NCI-H526 (cell line): Measurements from ENCODE around the gene CLDN7.
A peak's percentile ranks its signal among the peaks of the same experiment; 100 is the strongest.
"Not testable (repeated sequence)": the region's sequence is repeated elsewhere in the genome, so short reads cannot be mapped to it uniquely, and the experiment has no call there.

Experiments used
- DNase-seq, 2 experiments: peaks; one replicate each; lab custom pipeline; 2025; lab: John Stamatoyannopoulos, UW

CLDN7 gene

DNA sequence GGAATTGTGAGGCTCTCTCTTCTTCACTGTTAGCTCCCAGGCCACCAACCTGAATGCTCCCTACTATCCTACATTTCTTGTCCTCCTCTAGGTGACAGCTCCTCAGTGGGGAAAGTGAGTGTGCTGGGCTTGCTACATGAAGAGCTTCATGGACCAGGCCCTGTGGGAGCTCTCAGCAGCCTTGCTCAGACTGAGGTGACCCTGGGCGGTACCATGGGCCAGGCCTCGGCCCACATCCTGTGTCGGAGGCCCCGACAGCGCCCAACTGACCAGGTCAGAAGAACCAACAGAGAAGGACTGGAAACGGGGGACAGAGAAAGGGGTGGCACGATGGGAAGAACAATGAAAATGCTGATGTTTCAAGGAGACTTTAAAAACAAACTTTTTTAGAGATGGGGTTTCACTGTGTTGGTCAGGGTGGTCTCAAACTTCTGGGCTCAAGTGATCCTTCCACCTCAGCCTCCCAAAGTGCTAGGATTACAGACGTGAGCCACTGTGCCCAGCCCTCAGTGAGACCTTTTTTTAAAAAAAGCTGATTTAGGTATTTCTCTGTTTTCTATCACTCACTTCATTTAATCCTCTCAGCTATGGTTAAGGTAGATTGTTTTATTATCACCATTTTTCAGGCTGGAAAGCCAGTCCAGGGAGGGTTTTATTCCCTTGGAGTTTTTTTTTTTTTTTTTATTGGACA lies 5.4 kb downstream of the CLDN7 start:
- DNase-seq = no peak

DNA sequence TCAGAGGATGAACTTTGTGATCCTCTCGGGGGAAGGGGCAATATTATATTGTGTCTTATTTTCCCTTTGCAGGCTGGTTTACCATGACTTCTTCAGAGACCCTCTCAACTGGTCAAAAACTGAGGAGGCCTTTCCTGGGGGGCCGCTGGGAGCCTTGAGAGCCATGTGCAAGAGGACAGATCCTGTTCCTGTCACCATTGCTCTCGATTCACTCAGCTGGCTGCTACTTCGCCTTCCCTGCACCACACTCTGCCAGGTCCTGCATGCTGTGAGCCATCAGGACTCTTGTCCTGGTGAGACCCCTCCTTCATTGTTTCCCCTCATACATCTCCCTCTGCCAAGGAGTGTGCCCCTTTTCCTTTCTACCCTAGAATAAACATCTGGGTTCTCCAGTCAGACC lies 7.8 kb downstream of the CLDN7 start:
- no peak for DNase-seq

DNA sequence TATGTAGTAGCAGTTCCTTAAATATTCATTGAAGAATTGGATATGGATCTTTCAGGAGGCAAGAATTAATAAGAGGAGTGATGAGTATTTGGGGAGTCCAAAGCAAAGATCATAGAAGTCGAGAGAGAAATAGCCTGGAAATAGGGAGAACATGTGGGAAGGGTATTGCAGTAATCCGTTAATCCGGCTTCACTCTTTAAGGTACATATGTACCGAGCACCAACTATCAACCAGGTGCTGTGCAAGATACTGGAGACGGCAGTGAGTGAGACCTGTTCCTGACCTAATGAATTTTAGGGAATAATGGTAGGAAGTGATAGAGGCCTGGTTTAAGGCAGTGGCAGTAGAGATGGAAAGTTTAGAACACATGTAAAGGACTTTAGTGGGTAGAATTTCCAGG lies 9.2 kb downstream of the CLDN7 start:
- no peak for DNase-seq

DNA sequence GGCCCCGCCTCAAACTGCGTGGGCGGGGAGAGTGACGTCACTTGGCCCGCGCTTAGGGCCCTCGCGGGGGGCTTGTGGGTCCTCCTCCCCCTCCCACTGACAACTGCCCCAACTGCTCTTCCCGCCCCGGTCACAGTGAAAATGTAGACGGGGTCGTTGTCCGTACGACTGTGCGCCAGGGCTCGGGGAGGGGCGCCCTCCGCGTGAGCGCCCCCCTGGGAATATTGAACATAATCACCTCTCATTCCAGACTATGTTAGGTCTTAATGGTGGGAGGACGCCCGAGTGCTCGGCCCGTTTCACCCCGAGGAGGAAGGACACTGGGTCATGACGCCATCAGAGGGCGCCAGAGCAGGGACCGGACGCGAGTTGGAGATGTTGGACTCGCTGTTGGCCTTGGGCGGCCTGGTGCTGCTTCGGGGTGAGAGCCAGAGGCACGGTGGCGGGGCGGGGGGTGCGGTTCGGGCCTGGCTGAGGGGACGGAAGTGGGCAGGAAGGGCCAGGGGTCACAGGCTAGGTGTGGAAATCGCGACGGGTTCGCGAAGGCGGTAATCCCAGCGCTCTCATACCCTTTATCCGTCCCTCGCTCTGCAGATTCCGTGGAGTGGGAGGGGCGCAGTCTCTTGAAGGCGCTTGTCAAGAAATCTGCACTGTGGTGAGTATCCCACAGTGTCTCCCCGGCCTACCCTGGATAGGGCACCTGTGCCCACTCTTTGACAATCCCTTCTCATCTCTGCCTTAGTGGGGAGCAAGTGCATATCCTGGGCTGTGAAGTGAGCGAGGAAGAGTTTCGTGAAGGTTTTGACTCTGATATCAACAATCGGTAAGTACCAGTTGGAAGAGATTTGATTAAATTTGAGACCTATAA lies 9.9 kb downstream of the CLDN7 start, which contains the start of gene ELP5:
Gene ELP5 (plus strand): TSS at position 40 of the 868 bp plus-strand sequence. CDS start 336 bp downstream, at position 376.
- peak; percentile 89 to 92 for DNase-seq

DNA sequence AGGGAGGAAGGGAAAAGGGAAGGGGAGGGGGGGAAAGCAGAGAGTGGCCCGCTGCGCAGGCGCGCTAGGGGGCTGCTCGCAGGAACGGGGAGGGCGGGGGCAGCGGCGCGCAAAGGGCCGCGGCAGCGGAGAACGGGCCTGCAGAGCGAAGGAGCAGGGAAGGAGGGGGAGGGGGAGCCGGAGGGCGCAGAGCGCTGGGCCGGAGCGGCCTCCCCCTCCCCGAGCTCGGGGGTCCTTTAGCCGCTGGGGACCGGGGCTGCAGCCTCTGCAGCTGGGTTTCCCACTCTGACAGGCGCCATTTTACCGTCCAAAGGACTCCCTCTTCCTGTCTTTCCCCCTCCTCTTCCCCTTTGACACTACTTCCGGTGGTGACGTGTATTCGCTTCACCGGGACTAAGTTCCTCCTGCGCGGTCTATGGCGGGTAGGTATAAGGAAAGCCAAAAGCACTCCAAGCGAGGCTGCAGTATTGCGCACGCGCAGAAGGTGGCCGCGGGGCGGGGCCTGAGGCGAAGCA lies 10.6 kb downstream of the CLDN7 start, which contains the start of gene CTDNEP1:
Gene CTDNEP1 (minus strand): TSS at position 74 of the 515 bp plus-strand sequence. CDS start 438 bp downstream, outside the sequence.
- DNase-seq = peak; percentile 95

DNA sequence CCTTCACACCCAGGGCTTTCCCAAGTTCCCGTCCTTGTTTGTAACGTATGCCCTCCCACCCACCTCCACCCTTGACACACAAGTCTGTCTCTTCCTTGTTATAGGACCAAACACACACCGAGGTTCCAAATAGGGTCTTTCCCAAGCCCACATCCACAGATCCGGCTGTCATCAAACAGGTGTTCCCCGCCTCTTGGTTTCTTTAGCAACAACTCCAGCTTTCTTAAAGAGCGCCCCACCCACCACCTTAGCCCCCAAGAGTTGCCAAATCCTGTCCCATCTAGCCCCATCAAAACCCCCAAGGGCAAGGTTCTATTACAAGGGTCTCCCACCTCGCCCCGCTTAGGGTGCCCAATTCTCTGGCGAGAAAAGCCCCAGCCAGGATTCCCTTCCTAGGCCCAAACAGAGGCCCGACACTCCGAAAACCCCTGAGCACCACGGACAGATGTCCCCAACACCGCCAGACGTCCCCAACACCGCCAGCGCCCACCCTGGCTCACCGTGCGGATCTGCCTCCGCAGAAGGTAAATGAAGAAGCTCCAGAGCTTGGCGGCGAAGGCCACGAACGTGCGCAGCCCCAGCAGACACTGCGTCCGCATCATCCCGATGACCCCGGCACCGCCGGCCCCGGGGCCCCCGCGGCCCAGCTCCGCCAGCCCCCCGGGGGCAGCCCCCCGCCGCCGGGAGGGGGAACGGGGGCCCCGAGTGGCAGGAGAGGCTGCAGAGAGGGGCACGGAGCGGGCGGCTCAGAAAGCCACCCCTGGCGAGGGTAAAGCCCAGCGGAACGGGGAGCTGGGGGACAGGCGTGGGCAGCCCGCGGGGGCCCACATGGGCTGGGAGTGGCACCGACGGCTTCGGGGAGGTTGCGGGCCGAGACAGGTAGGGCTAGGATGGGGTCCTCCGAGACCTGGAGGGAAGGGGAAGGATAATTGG lies 11.3 kb downstream of the CLDN7 start:
- DNase-seq = no peak

DNA sequence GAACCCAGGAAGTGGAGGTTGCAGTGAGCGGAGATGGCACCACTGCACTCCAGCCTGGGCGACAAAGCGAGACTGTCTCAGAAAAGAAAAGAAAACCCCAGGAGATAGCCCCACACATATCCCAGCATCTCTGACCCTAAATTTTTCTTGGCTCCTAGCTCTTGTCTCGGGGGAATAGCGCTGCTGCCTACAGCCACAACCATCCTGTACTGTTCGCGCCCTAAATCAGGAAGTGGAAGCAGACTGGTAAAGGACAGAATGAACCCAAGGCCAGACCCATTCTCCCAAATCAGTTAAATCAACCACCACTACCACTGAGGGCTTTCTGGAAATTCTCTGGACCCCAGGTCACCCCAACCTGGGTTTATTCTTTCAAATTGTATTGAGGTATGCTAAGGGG lies 12.4 kb downstream of the CLDN7 start:
- DNase-seq = no peak

DNA sequence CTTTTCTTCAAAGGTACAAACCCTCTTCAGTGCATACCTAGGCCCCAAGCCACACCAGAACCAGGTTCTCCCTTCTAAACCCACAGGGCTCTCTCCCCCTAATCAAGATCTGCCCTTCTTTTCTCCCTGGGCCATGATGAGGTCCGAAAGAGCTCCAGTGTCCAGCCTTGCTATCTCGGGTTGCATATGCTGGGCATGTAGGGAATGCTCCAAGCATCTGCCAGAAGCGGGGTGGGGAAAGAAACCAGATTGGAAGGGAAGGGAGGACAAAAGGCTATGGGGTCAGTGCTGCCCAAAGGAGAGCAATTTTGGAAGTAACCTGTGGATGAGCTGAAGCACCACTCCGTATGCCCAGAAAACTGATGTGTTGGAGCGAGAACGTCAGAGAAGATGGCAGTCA lies 13.1 kb downstream of the CLDN7 start:
- DNase-seq = no peak

DNA sequence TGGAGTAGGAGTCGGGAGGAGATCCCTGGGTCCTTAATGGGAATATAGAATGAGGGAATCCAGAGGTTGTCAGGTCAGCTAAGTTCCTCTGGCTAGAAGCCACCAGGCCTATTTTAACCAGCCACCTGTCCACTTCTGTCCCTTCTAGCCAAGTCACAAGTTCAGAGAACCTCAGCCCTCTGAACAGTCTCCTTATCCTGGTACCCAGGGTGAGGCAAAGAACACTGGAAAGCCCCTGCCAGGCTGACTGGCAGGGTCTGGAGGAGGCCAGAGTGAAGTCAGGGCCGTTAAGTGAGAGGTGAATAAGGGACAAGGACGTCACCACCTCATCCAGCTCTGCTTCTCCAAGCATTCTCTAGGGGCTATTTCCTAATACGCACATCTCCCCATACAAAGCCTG lies 13.5 kb downstream of the CLDN7 start:
- no peak for DNase-seq

DNA sequence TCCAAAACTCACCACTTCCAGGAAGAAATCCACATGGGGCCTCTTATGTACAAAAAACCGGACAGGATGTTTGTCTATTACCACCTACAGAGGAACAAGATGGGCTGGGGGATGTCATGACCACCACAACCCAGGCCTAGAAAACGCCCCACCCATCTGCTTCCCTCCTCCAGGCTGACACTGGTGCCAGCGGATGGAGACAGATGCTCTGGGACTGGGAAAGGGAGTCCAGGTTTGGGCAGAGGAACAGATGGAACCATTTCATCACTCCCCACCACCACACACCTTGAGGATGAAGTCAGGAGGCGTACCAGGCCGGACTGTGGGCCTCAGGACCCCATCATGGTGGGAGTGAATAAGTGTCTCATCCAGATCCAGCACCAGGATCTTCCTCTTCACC lies 15.5 kb downstream of the CLDN7 start:
- no peak for DNase-seq

DNA sequence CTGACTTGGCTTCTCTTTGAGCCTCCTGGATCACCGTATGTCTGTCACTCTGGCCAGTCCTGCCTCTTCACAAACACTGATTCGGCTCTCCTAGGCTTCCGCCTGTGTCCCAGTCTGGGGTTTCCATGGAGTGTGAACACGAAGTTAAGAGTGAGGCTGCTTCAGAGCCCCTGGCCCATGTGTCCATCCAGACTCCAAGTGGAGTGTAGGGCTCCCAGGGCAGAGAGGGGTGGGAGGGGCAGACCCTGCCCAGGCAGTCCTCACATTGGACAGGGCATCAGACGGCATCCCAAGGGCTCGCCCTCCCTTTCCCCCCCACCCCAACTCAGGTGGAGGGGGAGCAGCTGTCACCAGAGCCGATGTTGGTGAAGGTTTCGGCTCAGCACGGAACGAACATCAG lies 18.4 kb downstream of the CLDN7 start:
- DNase-seq = not testable (repeated sequence)

DNA sequence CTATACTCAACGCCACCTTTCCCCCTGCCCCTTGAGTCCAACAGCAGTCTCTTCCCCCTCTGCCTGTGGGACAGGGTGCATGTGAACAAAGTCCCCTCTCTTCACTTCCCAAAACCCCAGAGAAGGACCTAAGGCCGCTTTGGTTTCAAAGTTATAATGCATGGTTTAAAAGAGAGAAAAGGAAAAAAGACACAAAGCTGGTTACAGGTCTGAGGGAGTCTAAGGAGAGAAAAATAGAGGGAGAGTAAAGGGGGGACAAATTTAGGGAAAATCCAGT lies 18.9 kb downstream of the CLDN7 start:
- DNase-seq = no peak

DNA sequence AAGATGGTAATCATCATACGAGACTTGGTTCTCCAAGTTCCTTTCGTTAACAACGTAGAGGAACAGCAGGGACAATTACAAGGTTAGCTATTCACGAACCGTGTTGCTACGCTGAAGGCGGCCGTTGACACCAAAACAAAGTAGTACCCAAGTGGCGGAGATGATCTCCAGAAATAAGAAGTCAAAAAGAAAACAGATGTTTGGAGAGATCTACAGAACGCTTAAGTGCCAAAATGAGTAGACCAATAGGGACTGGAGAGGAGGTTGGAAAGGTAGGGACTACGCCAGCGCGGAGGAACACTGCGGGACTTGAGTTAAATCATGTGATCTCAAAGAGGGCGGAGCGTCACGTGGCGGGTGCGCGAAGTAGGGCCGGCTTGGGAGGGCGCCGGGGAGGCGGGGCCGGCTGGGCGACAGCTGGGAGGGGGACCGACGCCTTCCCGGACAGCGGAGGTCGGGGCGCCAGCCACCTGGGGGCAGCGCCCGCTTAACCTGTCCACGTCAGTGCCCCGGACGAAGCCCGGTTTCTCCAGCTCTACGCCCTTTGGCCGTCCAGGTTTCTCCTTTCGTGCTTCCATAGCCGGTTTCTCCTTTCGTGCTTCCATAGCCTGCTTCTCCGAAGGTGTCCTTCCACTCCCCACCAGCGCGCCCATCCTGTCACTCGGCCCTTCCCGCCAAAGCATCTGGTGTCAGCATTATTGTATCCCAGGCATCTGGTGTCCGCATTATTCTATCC lies 19.4 kb downstream of the CLDN7 start:
- peak; percentile 79 to 93 for DNase-seq

DNA sequence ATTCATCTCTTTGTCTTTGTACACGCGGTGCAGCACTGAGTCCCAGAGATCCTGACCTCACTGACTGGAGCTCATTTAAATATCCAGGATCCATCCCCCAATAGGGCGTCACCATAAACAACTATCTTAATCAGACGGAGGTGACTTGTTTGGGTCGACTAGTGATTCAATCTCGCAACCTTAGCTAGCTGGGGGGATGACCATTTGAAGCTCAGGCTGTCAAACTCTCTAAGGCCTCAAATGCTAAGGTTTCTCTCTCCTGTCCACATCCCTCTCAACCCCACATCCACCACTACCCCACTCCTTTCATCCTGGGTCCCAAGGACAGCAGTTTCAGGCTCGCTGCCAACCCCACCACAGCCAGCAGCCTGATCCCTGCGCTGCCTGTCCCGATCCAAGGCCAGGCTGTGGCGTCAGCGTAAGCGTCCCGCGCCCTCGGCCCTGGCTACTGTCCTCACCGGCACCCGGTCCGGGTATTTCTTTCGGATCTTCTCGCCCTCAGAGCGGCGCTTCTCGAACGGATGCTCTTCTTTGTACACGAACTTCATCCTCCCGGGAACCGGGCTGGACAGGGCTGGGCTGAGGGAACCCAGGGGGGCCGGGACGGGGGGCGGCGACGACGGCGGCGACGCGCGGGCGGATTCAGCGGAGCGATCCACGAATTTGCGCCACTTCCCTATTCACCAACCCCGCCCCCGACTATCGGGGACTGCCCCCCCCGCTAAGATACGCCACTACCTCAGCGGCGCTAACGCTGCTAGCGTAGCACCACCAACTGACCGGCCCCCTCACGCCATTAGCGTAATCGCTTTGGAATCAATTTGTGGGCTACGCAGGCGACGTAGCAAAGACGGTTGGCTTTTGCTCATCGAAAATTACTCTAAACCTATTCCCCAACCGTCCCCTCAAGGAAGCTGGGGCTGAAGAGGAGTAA lies 20.2 kb downstream of the CLDN7 start, which contains the start of gene GABARAP:
Gene GABARAP (minus strand): TSS at position 667 of the 934 bp plus-strand sequence. CDS start 119 bp downstream, at position 548.
- DNase-seq = peak; percentile 74 to 89

DNA sequence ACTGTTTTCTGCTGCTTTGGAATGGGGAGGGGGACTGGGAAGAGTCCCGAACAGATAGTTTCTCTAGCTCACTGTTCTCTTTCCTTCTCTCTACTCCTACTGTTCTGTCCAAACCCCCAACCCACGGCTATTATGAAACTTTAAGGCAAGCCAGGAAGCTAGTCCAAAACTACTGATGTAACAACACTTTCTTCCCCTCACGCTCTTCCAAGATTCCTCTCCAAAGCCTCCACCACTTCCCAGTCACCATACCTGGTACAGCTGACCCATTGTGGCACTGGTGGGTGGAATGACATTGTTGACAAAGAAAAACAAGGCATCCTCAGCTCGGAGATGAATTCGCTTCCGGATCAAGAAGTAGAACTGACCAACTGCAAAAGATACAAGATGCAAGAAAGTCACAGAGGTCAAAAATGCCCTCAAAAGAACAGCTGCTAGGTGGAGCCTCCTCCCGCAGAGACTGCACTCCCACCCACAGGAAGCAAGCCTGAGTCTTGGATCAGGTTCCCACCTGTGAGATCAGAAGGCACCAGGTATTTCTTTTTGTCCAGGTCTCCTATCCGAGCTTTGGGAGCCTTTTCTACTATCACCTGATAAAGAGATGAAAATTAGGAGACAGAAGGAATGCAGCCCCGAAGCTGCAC lies 21.1 kb downstream of the CLDN7 start:
- DNase-seq = no peak

DNA sequence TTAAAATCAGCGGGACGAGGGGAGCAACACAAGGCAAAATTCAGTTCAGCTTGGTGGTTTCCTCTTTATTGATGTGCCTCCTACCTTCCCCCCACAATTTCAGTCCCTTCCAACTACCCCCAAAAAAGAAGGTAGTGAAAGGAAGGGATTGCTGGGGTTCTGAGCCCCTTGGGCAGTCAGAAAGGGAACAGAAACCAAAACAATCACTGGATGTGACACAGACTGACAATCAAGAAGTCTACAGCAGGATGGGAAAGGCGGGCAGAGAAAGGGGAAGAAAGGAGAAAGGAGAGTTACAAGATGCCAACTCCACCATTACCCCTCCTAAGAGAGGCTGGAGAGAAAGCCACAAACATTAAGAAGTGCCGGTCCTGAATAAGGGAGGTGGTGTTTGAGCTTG lies 21.9 kb downstream of the CLDN7 start:
- no peak for DNase-seq

DNA sequence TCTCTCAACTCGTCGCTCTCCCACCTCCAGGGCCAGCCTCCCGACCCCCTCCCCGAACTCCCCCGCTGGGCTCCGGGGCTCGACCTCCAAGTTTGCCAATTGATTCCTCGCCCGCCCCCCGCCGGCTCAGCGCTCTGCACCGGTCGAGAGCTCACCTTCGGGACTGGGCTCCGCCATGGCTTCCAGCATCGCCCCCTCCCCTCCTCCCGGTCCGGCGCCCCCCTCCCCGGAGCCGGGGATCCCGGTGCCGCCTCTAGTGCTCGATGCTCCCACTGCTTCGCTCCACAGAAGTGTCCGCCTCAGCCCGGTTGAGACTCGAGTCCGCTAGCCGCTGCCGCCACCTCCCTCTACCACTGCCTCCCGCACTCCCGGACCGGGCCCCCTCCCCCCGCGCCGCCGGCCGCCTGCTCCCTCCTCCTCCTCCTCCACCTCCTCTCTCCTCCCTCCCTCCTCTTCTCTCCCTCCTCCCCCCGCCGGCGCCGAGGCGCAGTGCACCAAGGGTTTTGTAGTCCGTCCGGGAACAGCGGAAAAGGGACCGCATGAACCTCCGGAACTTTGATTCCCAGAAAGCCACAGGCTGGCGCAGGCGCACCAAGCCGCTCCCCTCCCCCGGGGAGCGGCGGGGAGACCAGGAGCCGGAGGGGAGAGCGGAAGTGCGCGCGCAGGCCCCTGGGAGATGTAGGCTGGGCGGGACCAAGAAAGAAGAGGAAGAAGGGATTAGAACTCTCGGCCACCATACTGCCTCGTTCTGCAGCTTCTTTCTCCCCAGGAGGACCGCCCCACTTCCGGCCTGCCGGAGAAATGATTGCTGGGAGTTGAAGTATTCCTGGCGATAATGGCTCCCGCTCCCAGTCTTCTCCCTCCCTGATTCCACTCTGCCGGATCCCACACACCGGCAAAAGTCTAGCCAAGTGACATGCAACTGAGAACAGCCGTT lies 22.9 kb downstream of the CLDN7 start, which contains the start of gene PHF23:
Gene PHF23 (minus strand): TSS at position 367 of the 937 bp plus-strand sequence. CDS start 178 bp downstream, at position 189.
- peak; percentile 97 to 98 for DNase-seq

DNA sequence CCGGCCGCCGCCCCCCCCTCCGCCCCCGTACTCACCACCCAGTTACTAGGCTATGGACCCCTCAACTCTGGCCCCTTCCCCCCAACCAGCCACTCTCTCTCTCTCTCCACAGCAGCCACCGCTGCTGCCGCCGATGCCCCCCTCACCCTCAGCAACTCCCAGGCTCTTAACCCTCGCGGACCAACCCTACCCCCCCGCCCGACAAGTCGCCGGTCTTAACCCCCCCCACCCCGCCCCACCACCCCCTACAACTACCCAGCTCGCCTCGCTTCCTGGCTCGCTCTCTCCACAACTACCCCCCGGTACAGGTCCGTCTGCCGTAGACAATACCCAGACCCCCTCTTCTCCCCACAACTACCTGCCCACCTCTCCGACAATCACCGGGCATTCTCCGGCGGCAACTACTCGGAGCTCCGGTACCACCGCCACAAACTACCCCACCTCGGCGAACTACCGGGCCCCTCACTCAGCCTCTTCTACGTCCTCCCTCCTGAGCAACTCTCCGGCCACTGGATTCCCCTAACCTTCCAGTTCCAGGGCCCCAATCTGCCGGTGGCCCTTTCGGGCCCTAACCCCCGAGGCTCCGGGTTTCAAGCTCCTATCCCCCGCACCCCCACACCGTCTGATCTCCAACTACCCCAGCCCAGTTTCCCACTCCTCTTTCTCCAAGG lies 23.7 kb downstream of the CLDN7 start:
- DNase-seq = peak in 1 of 2 experiments; percentile 41
